B cell (primary cell): ENCODE measurements around the gene PGLYRP2. TPM values are rescaled to one million over a fixed set of nuclear protein-coding genes. Genes with fewer than 3 reads are reported as not detected.

Experiments
- ATAC-seq: fragments of 200-7000 bp; cut with Tn5 transposase; one replicate; pipeline ENCODE4 v1.10.0; 2021; ENCODE audit warnings: low read depth, mild to moderate bottlenecking, moderate number of reproducible peaks, moderate library complexity
- CTCF ChIA-PET: fragments of 350-600 bp; sonication (Branson Sonifier 250); formaldehyde crosslinking; loops from one replicate; lab custom pipeline; 2021; ENCODE audit warnings: antibody characterized with exemption, inconsistent platforms; lab: Charles Lee
- POLR2A ChIA-PET: fragments of 350-600 bp; sonication (Branson Sonifier 250); formaldehyde crosslinking; loops from one replicate; lab custom pipeline; 2021; ENCODE audit warnings: antibody characterized with exemption; lab: Charles Lee
- DNase-seq: peaks from one replicate; pipeline ENCODE4 v3.0.0; 2013
- H2AFZ ChIP-seq: 2 replicates; pipeline ENCODE4 v1.6.1; 2012; ENCODE audit warnings: mild to moderate bottlenecking, low read depth, low read length; ENCODE audit not compliant: insufficient read depth, poor library complexity, severe bottlenecking
- H3K27ac ChIP-seq, 2 donors: 1 replicate in 1 of 2; 2 replicates in 1 of 2; pipeline ENCODE4 v1.5.1; 2012 to 2013; ENCODE audit warnings: low read length in 2 of 2, mild to moderate bottlenecking in 2 of 2, moderate library complexity in 1 of 2
- H3K27me3 ChIP-seq, 4 experiments: fragments of 200-600 bp in 1 of 4; sonication (generic) in 1 of 4; replicated peaks in 1 of 4; 1 replicate in 2 of 4; 2 replicates in 2 of 4; pipeline versions ENCODE4 v1.6.1 to v1.7.0; 2013 to 2016; ENCODE audit warnings: low read length in 3 of 4, mild to moderate bottlenecking in 2 of 4, mixed read lengths in 1 of 4, moderate library complexity in 1 of 4; ENCODE audit not compliant: insufficient read depth in 4 of 4, control insufficient read depth in 3 of 4; ENCODE audit errors: control extremely low read depth in 1 of 4
- H3K36me3 ChIP-seq, 2 experiments: replicated peaks in 1 of 2; 1 replicate in 1 of 2; 2 replicates in 1 of 2; pipeline versions ENCODE4 v1.6.1 to v1.7.1; 2013; ENCODE audit warnings: low read length in 1 of 2; ENCODE audit not compliant: insufficient read depth in 2 of 2, control insufficient read depth in 1 of 2; ENCODE audit errors: control extremely low read depth in 1 of 2, extremely low read depth in 1 of 2
- H3K4me1 ChIP-seq, 2 donors: fragments of 200-600 bp in 1 of 2; sonication (generic) in 1 of 2; 1 replicate in 1 of 2; 2 replicates in 1 of 2; pipeline versions ENCODE4 v1.5.1 to v1.6.1; 2013 to 2017; ENCODE audit warnings: low read length in 2 of 2; ENCODE audit not compliant: control insufficient read depth in 2 of 2, insufficient read depth in 2 of 2
- H3K4me2 ChIP-seq: replicated peaks from 2 replicates; pipeline ENCODE3; 2012; ENCODE audit warnings: mild to moderate bottlenecking, low read depth, low read length; ENCODE audit not compliant: poor library complexity, severe bottlenecking
- H3K4me3 ChIP-seq, 5 experiments: fragments of 200-600 bp in 1 of 5; sonication (generic) in 1 of 5; 1 replicate in 3 of 5; 2 replicates in 2 of 5; pipeline versions ENCODE4 v1.5.1 to v1.7.0; 2011 to 2016; ENCODE audit warnings: low read length in 4 of 5, mild to moderate bottlenecking in 4 of 5, low read depth in 2 of 5, control low read depth in 1 of 5, moderate library complexity in 1 of 5; ENCODE audit not compliant: insufficient read depth in 1 of 5; ENCODE audit errors: control extremely low read depth in 1 of 5, extremely low read depth in 1 of 5
- H3K79me2 ChIP-seq: fragments of 200-600 bp; sonication (generic); one replicate; pipeline ENCODE4 v1.6.0; 2016; ENCODE audit warnings: low read length; ENCODE audit not compliant: control insufficient read depth, insufficient read depth
- H3K9ac ChIP-seq: fragments of 200-600 bp; sonication (generic); 2 replicates; pipeline ENCODE4 v1.6.1; 2017; ENCODE audit warnings: mild to moderate bottlenecking, low read length, moderate library complexity
- H3K9me3 ChIP-seq, 3 donors: one replicate each; pipeline versions ENCODE4 v1.6.1 to v1.7.1; 2013; ENCODE audit warnings: low read length in 2 of 3; ENCODE audit not compliant: control insufficient read depth in 2 of 3, insufficient read depth in 1 of 3; ENCODE audit errors: control extremely low read depth in 1 of 3
- H4K20me1 ChIP-seq: 2 replicates; pipeline ENCODE4 v1.6.0; 2012; ENCODE audit warnings: mild to moderate bottlenecking, low read length; ENCODE audit not compliant: insufficient read depth, control insufficient read depth, poor library complexity, severe bottlenecking
- H3K27ac Mint-ChIP-seq: one replicate; pipeline ENCODE4 v1.8.0; 2021; ENCODE audit warnings: mixed read lengths
- H3K27me3 Mint-ChIP-seq: one replicate; pipeline ENCODE4 v1.8.0; 2021; ENCODE audit warnings: mixed read lengths
- H3K4me1 Mint-ChIP-seq: one replicate; pipeline ENCODE4 v1.8.0; 2021; ENCODE audit warnings: mixed read lengths
- H3K4me3 Mint-ChIP-seq: one replicate; pipeline ENCODE4 v1.8.0; 2021; ENCODE audit warnings: mixed read lengths
- H3K9me3 Mint-ChIP-seq: one replicate; pipeline ENCODE4 v1.8.0; 2022; ENCODE audit warnings: mixed read lengths; ENCODE audit not compliant: insufficient read depth
- EZH2 ChIP-seq: IDR thresholded peaks from 2 replicates; pipeline ENCODE4 v1.6.1; 2012; ENCODE audit warnings: borderline replicate concordance, low read depth, mild to moderate bottlenecking, moderate library complexity, low read length; ENCODE audit not compliant: insufficient read depth, poor library complexity, severe bottlenecking
- WGBS: methylation state at CpG from one replicate; pipeline ENCODE4 v1.1.5; 2013; ENCODE audit warnings: missing lambda C conversion rate; ENCODE audit not compliant: insufficient coverage; 5-methylcytosine and 5-hydroxymethylcytosine counted together
- intact Hi-C: fragments of 100-400 bp; cut with micrococcal nuclease; formaldehyde crosslinking; loops from one replicate; pipeline ENCODE4 v1.10.0; 2022
- polyA plus RNA-seq: library from polyadenylated mRNA; depleted of rRNA; stranded (reverse); fragments of >200 nt; gene quantifications from 2 replicates; pipeline ENCODE4 v1.2.3, GENCODE V29; 2012
- total RNA-seq, 2 donors: library from RNA; stranded (reverse); fragments of 120-200 nt in 1 of 2; gene quantifications; 1 replicate in 1 of 2; 2 replicates in 1 of 2; pipeline versions ENCODE4 v1.2.3 to v1.2.4, GENCODE V29; 2013 to 2022
- TF ChIP-seq, protein P1 (sequence below): fragments of 200-600 bp; IDR thresholded peaks from one replicate; pipeline ENCODE4 v1.8.0; 2022; ENCODE audit warnings: antibody characterized with exemption, mild to moderate bottlenecking

Gene PGLYRP2
- total and polyA plus RNA-seq, 2 donors (not counting 1 experiment from before 2014, with no cell fraction given) = not detected

DNA sequence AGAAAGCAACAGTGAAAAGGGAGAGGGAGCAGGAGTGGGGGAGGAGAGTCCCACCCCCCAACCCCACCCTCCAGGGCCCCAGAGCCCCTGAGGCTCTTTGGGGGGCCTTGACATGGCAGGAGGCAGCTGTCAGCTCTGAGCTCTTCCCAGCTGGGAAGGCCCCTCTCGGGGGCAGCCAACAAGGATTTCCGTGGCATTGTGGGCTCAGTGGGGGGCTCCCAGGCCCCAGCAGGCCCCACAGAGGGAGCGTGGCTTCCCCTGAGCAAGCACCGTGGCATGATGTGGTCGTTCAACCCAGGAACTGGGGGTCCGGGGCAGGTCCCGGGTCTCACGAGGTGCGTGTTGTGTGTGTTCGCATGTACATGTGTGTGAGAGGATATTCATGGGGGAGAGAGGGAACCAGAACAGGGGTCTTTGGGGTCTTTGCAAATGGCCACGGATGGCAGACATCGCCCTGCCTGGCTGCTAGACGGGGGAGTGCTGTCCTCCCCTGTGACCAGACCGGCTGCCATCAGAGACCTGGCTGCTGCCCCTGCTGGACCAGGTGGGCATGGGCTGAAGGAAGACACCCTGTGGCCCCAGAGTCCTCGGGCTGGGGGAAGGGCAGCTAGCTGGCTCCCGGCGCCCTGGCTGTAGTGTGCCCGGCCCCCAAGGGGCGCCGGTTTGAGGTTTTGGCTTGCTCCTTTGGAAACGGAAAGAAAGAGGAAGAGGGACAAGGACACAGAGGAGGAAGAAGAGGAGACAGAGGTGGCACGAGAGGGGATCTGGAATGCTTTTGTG is 56.8 kb downstream of the PGLYRP2 start:
- no peaks in the 10 kb centered on the region for H3K27me3 ChIP-seq
- intact Hi-C loops = no loop called here
- no peak for ATAC-seq

More for the DNA sequence above, 56.8 kb downstream of the PGLYRP2 start:
- DNase-seq = no peak
- no peak overlapping the region for H3K9ac ChIP-seq
- peaks cover 11 to 17% of the 10 kb centered on the region in 2 donors for H3K4me1 ChIP-seq
- no peak overlapping the region for H3K4me3 ChIP-seq
- peaks cover 0 to 9% (median 0%) of the 10 kb centered on the region in 3 donors for H3K9me3 ChIP-seq
- peaks cover 2 to 40% of the 10 kb centered on the region in 2 experiments for H3K36me3 ChIP-seq
- ChIA-PET CTCF (interaction anchor here (0.7 to 7.9 kb wide), 2 partner anchors 14 to 131 kb away, joined by 3 to 145 read pairs; no protein-coding TSS in a partner anchor), POLR2A (no interaction called here)
- peaks cover 16% of the 10 kb centered on the region for H4K20me1 ChIP-seq
- TF ChIP-seq, protein P1, sequence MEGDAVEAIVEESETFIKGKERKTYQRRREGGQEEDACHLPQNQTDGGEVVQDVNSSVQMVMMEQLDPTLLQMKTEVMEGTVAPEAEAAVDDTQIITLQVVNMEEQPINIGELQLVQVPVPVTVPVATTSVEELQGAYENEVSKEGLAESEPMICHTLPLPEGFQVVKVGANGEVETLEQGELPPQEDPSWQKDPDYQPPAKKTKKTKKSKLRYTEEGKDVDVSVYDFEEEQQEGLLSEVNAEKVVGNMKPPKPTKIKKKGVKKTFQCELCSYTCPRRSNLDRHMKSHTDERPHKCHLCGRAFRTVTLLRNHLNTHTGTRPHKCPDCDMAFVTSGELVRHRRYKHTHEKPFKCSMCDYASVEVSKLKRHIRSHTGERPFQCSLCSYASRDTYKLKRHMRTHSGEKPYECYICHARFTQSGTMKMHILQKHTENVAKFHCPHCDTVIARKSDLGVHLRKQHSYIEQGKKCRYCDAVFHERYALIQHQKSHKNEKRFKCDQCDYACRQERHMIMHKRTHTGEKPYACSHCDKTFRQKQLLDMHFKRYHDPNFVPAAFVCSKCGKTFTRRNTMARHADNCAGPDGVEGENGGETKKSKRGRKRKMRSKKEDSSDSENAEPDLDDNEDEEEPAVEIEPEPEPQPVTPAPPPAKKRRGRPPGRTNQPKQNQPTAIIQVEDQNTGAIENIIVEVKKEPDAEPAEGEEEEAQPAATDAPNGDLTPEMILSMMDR = no peak
- no peak for TF ChIP-seq EZH2
- peaks cover 12% of the 10 kb centered on the region for H3K79me2 ChIP-seq
- WGBS = 82% methylated on average over 22 of the region's 22 CpGs
- Mint-ChIP-seq H3K4me1 (peaks cover 21% of the 10 kb centered on the region), H3K27ac (no peak overlapping the region), H3K4me3 (no peak overlapping the region), H3K9me3 (no peaks in the 10 kb centered on the region), H3K27me3 (no peaks in the 10 kb centered on the region)
- H2AFZ ChIP-seq = no peak overlapping the region
- no peak overlapping the region for H3K27ac ChIP-seq
- H3K4me2 ChIP-seq = no peak overlapping the region
